Fibroblast of pulmonary artery (primary cell): ENCODE measurements around the gene PROX1.
A peak's percentile ranks its signal among the peaks of the same experiment; 100 is the strongest.

ENCODE experiments used
- DNase-seq: peaks from one replicate; pipeline ENCODE4 v3.0.0-alpha.2; 2010; ENCODE audit warnings: low read depth
- H3K4me3 ChIP-seq: replicated peaks from 2 replicates; pipeline ENCODE4 v1.5.1; 2011; ENCODE audit warnings: low read depth, mild to moderate bottlenecking, control low read depth, low read length, moderate library complexity
- CTCF ChIP-seq: IDR thresholded peaks from 2 replicates; pipeline ENCODE4 v1.5.1; 2011; ENCODE audit warnings: mild to moderate bottlenecking, control low read depth, low read length, inconsistent platforms; ENCODE audit errors: missing control alignments

PROX1 gene

DNA sequence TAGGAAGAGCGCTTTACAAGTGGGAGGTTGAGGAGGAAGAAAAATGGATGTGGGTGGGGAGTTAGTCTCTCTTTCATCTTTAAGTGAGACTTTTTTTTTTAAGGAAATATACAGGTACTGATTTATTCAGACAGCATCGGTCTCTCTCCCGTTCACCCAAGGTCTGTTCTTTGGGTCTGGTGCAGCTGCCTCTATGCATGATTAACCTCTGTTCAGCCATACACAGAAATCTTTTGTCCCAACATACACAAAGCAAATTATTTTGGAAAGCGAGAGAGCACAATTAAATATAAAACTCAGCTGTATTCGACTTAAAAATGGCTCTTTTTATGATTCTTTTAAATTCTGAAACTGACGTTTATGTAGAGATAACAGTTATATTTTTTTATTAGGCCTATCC is 11.0 kb downstream of the PROX1 start:
- H3K4me3 ChIP-seq = no peak overlapping the region
- no peak for TF ChIP-seq CTCF
- DNase-seq = no peak

GRCh38 chr1:213999732-214000131 is 12.0 kb downstream of the PROX1 start:
- no peak for TF ChIP-seq CTCF
- H3K4me3 ChIP-seq = no peak overlapping the region
- no peak for DNase-seq

DNA sequence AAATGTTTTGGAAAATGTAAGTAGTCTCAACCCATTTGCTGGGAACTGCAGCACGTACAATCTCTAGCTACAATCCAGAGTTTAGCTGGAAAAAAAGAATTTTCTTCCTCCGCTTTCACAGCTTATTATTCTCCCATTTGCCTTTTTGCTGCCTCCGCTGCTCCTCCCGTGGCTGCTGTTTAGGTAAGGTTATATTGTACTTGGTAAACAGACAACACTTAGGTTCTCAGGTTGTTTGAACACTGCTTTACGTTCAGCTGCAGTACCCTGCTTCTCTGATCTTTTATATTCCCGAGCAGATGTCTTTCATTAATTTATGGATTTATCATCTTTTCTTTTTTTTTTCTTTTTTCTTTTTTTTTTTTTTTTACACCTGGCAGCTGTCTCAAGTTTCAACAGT is 14.3 kb downstream of the PROX1 start:
- H3K4me3 ChIP-seq = no peak overlapping the region
- DNase-seq = no peak

DNA sequence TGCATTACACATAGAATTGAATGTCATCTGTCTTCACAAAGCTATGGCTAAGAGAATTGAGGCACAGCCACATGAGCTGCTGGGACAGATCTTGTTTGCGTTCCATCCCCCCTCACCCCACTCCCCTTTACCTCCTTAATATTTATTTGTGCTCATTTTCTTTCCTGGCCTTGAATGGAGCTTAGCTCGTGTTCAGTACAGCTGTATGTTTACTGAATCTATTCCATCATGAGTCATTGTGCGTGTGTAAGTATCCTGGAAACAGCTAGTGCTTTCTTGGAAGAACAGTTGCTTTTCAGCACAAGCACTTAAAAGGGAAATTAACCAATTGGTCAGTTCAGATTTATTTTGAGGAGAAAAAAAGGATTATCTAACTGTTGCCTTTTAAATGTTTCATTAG is 14.7 kb downstream of the PROX1 start:
- no peak for TF ChIP-seq CTCF
- peak; percentile 59 for DNase-seq
- H3K4me3 ChIP-seq = no peak overlapping the region

More for the DNA sequence above, 14.3 kb downstream of the PROX1 start:
- TF ChIP-seq CTCF = no peak

DNA sequence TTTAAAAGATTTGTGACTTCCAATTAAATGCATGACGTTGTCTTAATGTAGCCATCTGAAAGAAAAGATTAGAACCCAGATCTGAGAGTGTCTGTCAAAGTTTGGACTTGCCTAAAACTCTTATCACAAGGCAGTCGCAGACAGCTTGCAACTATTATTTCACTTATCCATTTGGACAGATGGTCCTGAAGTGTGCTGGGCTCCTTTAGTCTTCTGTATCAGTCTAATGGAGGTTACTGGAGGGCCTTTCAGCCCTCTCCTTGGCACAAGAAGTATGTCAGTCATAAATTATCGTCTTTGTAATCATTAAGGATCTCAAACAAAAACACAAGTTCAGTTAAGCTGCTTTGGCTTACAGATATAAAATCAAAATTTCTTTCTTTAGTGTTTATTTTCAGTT is 15.5 kb downstream of the PROX1 start:
- no peak for DNase-seq
- no peak overlapping the region for H3K4me3 ChIP-seq
- TF ChIP-seq CTCF = no peak

GRCh38 chr1:214004014-214004413 is 16.2 kb downstream of the PROX1 start:
- no peak for TF ChIP-seq CTCF
- DNase-seq = no peak
- no peak overlapping the region for H3K4me3 ChIP-seq

DNA sequence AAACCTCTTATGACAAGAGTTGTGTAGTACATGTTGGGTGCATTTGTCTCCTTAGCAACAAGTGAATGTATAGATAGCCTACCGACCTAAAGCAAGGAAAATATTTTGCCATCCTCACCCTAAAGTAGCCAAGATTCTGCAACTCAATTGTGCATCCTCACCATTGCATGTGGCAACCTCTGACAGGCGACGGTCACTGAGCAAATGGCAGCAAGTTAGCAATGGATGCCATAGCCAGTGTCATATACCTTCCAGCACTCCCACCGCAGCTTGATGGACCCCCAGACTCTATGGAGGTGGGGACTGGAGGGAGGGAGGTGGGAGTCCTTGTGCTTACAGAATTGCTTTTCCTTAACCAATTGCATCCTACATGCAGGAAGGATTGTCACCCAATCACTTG is 17.0 kb downstream of the PROX1 start:
- DNase-seq = no peak
- no peak for TF ChIP-seq CTCF
- no peak overlapping the region for H3K4me3 ChIP-seq
